WI38 (cell line): Measurements from ENCODE around the gene FOXL3.

Source experiments
- H3K4me3 ChIP-seq: 2 replicates; pipeline ENCODE4 v1.5.1; 2011; ENCODE audit warnings: low read depth, mild to moderate bottlenecking, control low read depth, low read length
- CTCF ChIP-seq: IDR thresholded peaks from 2 replicates; pipeline ENCODE4 v1.5.1; 2012; ENCODE audit warnings: low read depth, mild to moderate bottlenecking, control low read depth, low read length

Gene FOXL3

GRCh38 chr7:271266-272107 lies 18.5 kb upstream of the FOXL3 start:
- TF ChIP-seq CTCF = no peak
- no peak overlapping the region for H3K4me3 ChIP-seq

DNA sequence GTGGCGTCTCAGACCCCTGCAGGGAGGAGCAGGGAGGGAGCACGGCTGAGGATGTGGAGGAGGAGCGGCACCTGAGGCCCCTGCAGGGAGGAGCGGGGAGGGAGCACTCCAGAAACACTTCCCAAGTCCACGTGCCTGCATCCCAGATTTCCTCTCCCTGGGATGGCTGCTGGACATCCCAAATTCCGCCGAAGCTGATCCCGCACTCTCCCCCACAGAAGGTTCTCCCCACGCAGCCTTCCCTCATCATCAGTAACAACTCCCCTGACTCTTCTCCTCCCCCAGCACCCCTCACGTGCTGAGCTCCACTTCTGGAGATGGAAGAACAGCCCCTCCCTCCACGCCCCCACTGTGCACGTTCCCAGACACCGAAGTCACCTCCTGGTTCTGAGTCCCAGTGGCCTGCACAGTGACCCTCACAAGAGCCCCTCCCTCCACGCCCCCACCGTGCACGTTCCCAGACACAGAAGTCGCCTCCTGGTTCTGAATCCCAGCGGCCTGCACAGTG lies 17.8 kb upstream of the FOXL3 start:
- no peak for TF ChIP-seq CTCF
- H3K4me3 ChIP-seq = no peak overlapping the region

DNA sequence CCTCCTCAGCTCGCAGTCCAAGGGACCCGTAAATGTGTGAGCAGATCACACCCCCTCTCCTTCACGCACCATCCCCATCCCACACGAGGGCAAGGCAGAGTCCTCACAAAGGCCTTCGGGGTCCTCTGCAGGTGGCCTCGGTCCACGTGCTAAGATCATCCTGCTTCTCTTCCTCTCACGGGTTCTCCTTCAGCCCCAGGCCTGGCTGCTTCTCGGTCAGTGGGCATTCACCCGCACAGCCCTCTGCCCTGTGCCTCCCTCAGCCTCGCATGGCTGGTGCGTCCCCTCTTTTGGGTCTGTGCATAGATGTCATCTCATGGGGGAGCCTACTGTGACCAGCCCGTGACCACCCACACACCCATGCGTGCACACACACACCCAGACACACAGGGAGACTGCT lies 17.3 kb upstream of the FOXL3 start:
- H3K4me3 ChIP-seq = no peak overlapping the region
- no peak for TF ChIP-seq CTCF

- TF ChIP-seq CTCF = no peak
- H3K4me3 ChIP-seq = no peak overlapping the region
These were observed 16.6 kb upstream of the FOXL3 start for GRCh38 chr7:273327-273726.

DNA sequence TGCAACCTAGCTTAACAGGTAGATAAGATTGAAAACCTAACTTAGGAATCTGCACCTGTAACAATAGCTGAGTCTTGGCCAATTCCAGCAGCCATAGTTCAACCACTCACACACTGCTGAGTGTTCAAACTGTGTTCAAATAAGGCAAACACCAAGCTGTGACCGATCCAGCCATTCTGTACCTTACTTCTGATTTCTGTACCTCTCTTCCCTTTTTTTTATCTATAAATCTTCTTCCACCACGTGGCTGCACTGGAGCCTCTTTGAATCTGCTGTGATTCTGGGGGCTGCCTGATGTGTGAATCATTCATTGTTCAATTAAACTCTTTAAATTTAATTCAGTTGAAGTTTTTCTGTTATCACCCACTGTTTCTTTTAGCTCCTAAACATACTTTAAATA lies 15.7 kb upstream of the FOXL3 start:
- no peak for TF ChIP-seq CTCF
- H3K4me3 ChIP-seq = no peak overlapping the region

DNA sequence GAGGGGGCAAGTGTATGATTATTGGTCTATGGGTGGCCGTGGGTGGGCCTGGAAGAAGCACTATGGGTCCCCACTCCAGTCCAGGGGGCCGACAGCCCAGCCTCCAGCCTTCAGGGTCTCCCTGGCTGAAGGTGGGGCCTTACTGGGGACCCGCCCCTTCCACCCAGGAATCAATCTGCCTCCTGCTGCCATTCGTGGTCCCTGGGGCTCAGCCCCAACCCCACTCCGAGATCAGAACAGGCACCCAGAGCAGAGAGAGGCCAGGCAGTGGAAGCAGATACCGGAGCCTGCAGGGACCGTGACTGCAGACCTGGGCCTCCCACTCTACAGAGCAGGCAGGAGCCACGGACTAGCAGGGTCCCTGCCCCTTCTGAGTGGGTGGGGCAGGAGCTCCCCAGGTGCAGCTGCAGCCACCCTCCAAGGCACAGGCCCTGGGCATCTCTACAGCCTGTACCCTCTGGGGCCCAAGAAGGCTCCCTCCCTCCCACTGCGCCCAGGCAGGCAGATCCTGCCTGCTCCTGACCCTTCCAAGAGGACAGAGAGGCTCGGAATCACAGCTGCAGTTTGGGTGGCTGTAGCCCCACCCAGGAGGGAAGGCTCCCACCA lies 13.6 kb upstream of the FOXL3 start:
- no peak overlapping the region for H3K4me3 ChIP-seq
- no peak for TF ChIP-seq CTCF

DNA sequence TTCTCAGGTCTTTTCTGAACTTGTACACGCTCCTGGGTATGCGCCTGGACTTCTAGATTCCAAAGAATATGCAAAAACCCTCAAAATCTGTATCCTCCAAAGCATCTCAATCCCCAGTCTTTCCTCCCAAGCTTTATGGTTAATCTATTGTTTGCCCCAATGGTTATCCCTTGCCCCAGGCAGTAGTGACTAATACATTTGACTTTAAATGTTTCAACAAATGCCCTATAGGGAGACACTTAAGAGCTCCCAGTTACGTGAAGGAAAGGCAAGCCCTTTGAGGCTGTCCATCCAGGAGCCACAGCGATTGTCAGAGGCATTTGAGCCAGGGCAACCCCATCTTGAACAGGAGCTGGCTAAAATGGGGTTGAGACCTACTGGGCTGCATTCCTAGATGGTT lies 12.7 kb upstream of the FOXL3 start:
- no peak overlapping the region for H3K4me3 ChIP-seq

More for the DNA sequence above, 12.7 kb upstream of the FOXL3 start:
- no peak for TF ChIP-seq CTCF
